IMR-90 (cell line): ENCODE results near the gene SPAG16. TPM values are rescaled to one million over a fixed set of nuclear protein-coding genes. Genes with fewer than 3 reads are reported as not detected.

Experiments
- ATAC-seq: fragments of 200-7000 bp; cut with Tn5 transposase; 2 replicates; pipeline ENCODE4 v1.9.1; 2020; ENCODE audit warnings: low read depth, mild to moderate bottlenecking, moderate library complexity
- BruUV-seq: library from RNA; stranded (reverse); fragments of 400-500 nt; replicated peaks from 2 replicates; lab custom pipeline; 2021; lab: Mats Ljungman, UMichigan
- CTCF ChIA-PET: fragments of 300-600 bp; formaldehyde crosslinking; extraction: SDS; loops from one replicate; lab custom pipeline; 2021; ENCODE audit warnings: antibody characterized with exemption; lab: Yijun Ruan, JAX
- POLR2A ChIA-PET: fragments of 300-600 bp; sonication (Branson Sonifier 250); formaldehyde crosslinking; loops from one replicate; lab custom pipeline; 2022; ENCODE audit warnings: antibody characterized with exemption; ENCODE audit not compliant: unreplicated experiment; lab: Charles Lee
- DNase-seq: peaks from one replicate; pipeline ENCODE4 v3.0.0; 2013
- H2AFZ ChIP-seq: replicated peaks from 2 replicates; pipeline ENCODE3; 2013; ENCODE audit warnings: low read length, mild to moderate bottlenecking; ENCODE audit not compliant: poor library complexity
- H2AK5ac ChIP-seq: 2 replicates; pipeline ENCODE4 v1.6.1; 2013; ENCODE audit warnings: low read depth, low read length, inconsistent platforms
- H2AK9ac ChIP-seq: replicated peaks from 2 replicates; pipeline ENCODE3; 2013; ENCODE audit warnings: mild to moderate bottlenecking, low read depth, low read length, moderate library complexity; ENCODE audit not compliant: poor library complexity
- H2BK120ac ChIP-seq: 2 replicates; pipeline ENCODE4 v1.6.1; 2013; ENCODE audit warnings: low read depth, low read length, inconsistent platforms
- H2BK15ac ChIP-seq: 3 replicates; pipeline ENCODE4 v1.6.1; 2013; ENCODE audit warnings: low read depth, low read length, inconsistent platforms
- H2BK20ac ChIP-seq: 2 replicates; pipeline ENCODE4 v1.6.1; 2013; ENCODE audit warnings: low read depth, mild to moderate bottlenecking, inconsistent platforms, low read length, moderate library complexity
- H2BK5ac ChIP-seq: 2 replicates; pipeline ENCODE4 v1.6.1; 2013; ENCODE audit warnings: mild to moderate bottlenecking, low read depth, low read length, inconsistent platforms; ENCODE audit not compliant: poor library complexity, severe bottlenecking
- H3K14ac ChIP-seq: replicated peaks from 2 replicates; pipeline ENCODE4 v1.6.1; 2013; ENCODE audit warnings: low read depth, low read length, inconsistent platforms
- H3K18ac ChIP-seq: 2 replicates; pipeline ENCODE4 v1.6.1; 2013; ENCODE audit warnings: low read depth, low read length, control low read depth
- H3K23ac ChIP-seq: 2 replicates; pipeline ENCODE4 v1.6.1; 2013; ENCODE audit warnings: low read depth, low read length, inconsistent platforms
- H3K27ac ChIP-seq: 2 replicates; pipeline ENCODE4 v1.5.1; 2013; ENCODE audit warnings: mild to moderate bottlenecking, control low read depth, low read length; ENCODE audit not compliant: insufficient read depth
- H3K27me3 ChIP-seq: 2 replicates; pipeline ENCODE4 v1.6.1; 2013; ENCODE audit warnings: low read length; ENCODE audit not compliant: control insufficient read depth, insufficient read depth
- H3K36me3 ChIP-seq: 2 replicates; pipeline ENCODE4 v1.6.1; 2013; ENCODE audit warnings: low read length, mixed read lengths; ENCODE audit not compliant: control insufficient read depth, insufficient read depth
- H3K4ac ChIP-seq: 2 replicates; pipeline ENCODE4 v1.6.1; 2013; ENCODE audit warnings: low read depth, low read length, inconsistent platforms
- H3K4me1 ChIP-seq: 2 replicates; pipeline ENCODE4 v1.6.1; 2013; ENCODE audit warnings: low read length, mixed read lengths; ENCODE audit not compliant: control insufficient read depth, insufficient read depth
- H3K4me2 ChIP-seq: 2 replicates; pipeline ENCODE4 v1.6.1; 2013; ENCODE audit warnings: low read depth, mild to moderate bottlenecking, control low read depth, low read length, moderate library complexity
- H3K4me3 ChIP-seq: 2 replicates; pipeline ENCODE4 v1.5.1; 2013; ENCODE audit warnings: low read depth, mild to moderate bottlenecking, control low read depth, low read length, moderate library complexity; ENCODE audit not compliant: insufficient read depth
- H3K56ac ChIP-seq: 2 replicates; pipeline ENCODE4 v1.6.1; 2013; ENCODE audit warnings: low read length, inconsistent platforms; ENCODE audit not compliant: insufficient read depth; ENCODE audit errors: extremely low read depth
- H3K79me1 ChIP-seq, 2 experiments: 2 replicates each; pipeline ENCODE4 v1.6.1; 2013; ENCODE audit warnings: low read length in 2 of 2, inconsistent platforms in 1 of 2, low read depth in 1 of 2
- H3K9ac ChIP-seq: 2 replicates; pipeline ENCODE4 v1.6.1; 2013; ENCODE audit warnings: low read depth, low read length, control low read depth
- H3K9me1 ChIP-seq: 2 replicates; pipeline ENCODE4 v1.6.1; 2013; ENCODE audit warnings: low read length, inconsistent platforms; ENCODE audit not compliant: insufficient read depth
- H3K9me3 ChIP-seq: 2 replicates; pipeline ENCODE4 v1.6.1; 2013; ENCODE audit warnings: low read length; ENCODE audit not compliant: control insufficient read depth, insufficient read depth
- H4K20me1 ChIP-seq: 2 replicates; pipeline ENCODE4 v1.6.1; 2013; ENCODE audit warnings: low read length, inconsistent platforms; ENCODE audit not compliant: insufficient read depth
- H4K5ac ChIP-seq: 2 replicates; pipeline ENCODE4 v1.6.1; 2013; ENCODE audit warnings: mild to moderate bottlenecking, low read depth, low read length, control low read depth
- H4K8ac ChIP-seq, 2 experiments: 2 replicates each; pipeline ENCODE4 v1.6.1; 2013; ENCODE audit warnings: low read depth in 2 of 2, low read length in 2 of 2, control low read depth in 1 of 2, inconsistent platforms in 1 of 2
- H4K91ac ChIP-seq: 2 replicates; pipeline ENCODE4 v1.6.1; 2013; ENCODE audit warnings: low read depth, low read length, inconsistent platforms; ENCODE audit not compliant: insufficient read depth
- BHLHE40 ChIP-seq: fragments of 150-350 bp; IDR thresholded peaks from 2 replicates; pipeline ENCODE4 v1.6.1; 2016; ENCODE audit warnings: mild to moderate bottlenecking, low read depth, low read length
- ELK1 ChIP-seq: fragments of 150-350 bp; IDR thresholded peaks from 2 replicates; pipeline ENCODE4 v1.6.1; 2016; ENCODE audit warnings: low read depth, mild to moderate bottlenecking, low read length, moderate library complexity, borderline replicate concordance
- MAFK ChIP-seq: IDR thresholded peaks from 2 replicates; pipeline ENCODE4 v1.6.1; 2012; ENCODE audit warnings: low read depth, low read length, improper control_type of control experiment
- MAZ ChIP-seq: IDR thresholded peaks from 2 replicates; pipeline ENCODE4 v1.6.1; 2012; ENCODE audit warnings: low read depth, mild to moderate bottlenecking, low read length, improper control_type of control experiment, moderate library complexity, borderline replicate concordance
- POLR2A ChIP-seq: IDR thresholded peaks from 2 replicates; pipeline ENCODE4 v1.6.1; 2012; ENCODE audit warnings: mild to moderate bottlenecking, low read depth, low read length
- RCOR1 ChIP-seq: IDR thresholded peaks from 2 replicates; pipeline ENCODE4 v1.6.1; 2012; ENCODE audit warnings: mild to moderate bottlenecking, low read length, improper control_type of control experiment; ENCODE audit not compliant: insufficient replicate concordance
- RFX5 ChIP-seq: IDR thresholded peaks from 2 replicates; pipeline ENCODE4 v1.8.0; 2012; ENCODE audit warnings: low read depth, mild to moderate bottlenecking, low read length, moderate library complexity
- WGBS, 2 experiments: methylation state at CpG; one replicate each; pipeline versions ENCODE4 v1.1.5 to v1.1.7; 2013; ENCODE audit warnings: missing lambda C conversion rate in 2 of 2; ENCODE audit not compliant: insufficient read length in 1 of 2; ENCODE audit errors: extremely low coverage in 2 of 2; 5-methylcytosine and 5-hydroxymethylcytosine counted together
- dilution Hi-C: fragments of 300-500 bp; cut with HindIII; formaldehyde crosslinking; loops from one replicate; pipeline ENCODE4 v1.14.3; 2018; ENCODE audit warnings: low sequenced_read_pairs; ENCODE audit not compliant: unreplicated experiment
- in situ Hi-C: fragments of 300-500 bp; cut with MboI; formaldehyde crosslinking; loops from 3 replicates; pipeline ENCODE4 v1.14.3; 2019; ENCODE audit warnings: low sequenced_read_pairs, inconsistent platforms, mixed read lengths
- intact Hi-C: fragments of 100-400 bp; cut with micrococcal nuclease; formaldehyde crosslinking; loops from 2 replicates; pipeline ENCODE4 v1.10.0; 2022
- polyA plus RNA-seq, 3 experiments: library from polyadenylated mRNA; depleted of rRNA; stranded (reverse); fragments of >200 nt; gene quantifications; 2 replicates each; pipeline ENCODE4 v1.2.3, GENCODE V29; 2012; ENCODE audit warnings: low replicate concordance in 1 of 3
- total RNA-seq: library from RNA; depleted of rRNA; stranded (reverse); fragments of >200 nt; gene quantifications from 2 replicates; pipeline ENCODE4 v1.2.3, GENCODE V29; 2012

The SPAG16 gene
- total and polyA plus RNA-seq, 2 of the 4 experiments (the other 2 are of a cell fraction): 7.3 to 13.5 TPM

GRCh38 chr2:213281156-213281555 lies 3.1 kb upstream of the SPAG16 start:
- Histone ChIP-seq H3K9ac (no peak overlapping the region), H4K8ac (no peak overlapping the region), H4K5ac (no peak overlapping the region), H2AK9ac (no peak overlapping the region), H2BK15ac (no peak overlapping the region), H2AK5ac (no peak overlapping the region), H3K9me3 (peaks cover 3% of the 10 kb centered on the region), H3K4ac (no peak overlapping the region), H2BK120ac (no peak overlapping the region), H3K56ac (no peak overlapping the region), H3K36me3 (no peaks in the 10 kb centered on the region), H3K27ac (no peak overlapping the region), H4K91ac (no peak overlapping the region), H3K9me1 (no peaks in the 10 kb centered on the region), H3K4me1 (no peaks in the 10 kb centered on the region), H3K4me2 (no peak overlapping the region), H2AFZ (no peak overlapping the region), H3K23ac (no peak overlapping the region), H3K27me3 (no peaks in the 10 kb centered on the region), H3K14ac (no peak overlapping the region), H3K18ac (no peak overlapping the region), H2BK20ac (no peak overlapping the region), H2BK5ac (no peak overlapping the region), H3K79me1 (peaks cover 5 to 6% of the 10 kb centered on the region in 2 experiments), H3K4me3 (no peak overlapping the region), H4K20me1 (no peaks in the 10 kb centered on the region)
- no TSS peak for BruUV-seq
- ChIA-PET CTCF (no interaction called here), POLR2A (no interaction called here)
- no CpG with 5 or more reads among the region's 1 CpG for WGBS, 2 experiments
- ATAC-seq (no peak), DNase-seq (peak; percentile 30)
- dilution Hi-C loops (no loop called here), in situ Hi-C loops (no loop called here), intact Hi-C loops (no loop called here)
- no peak for TF ChIP-seq POLR2A
- TF ChIP-seq ELK1: no peak
- TF ChIP-seq MAZ: no peak
- no peak for TF ChIP-seq RCOR1
- TF ChIP-seq BHLHE40: no peak
- TF ChIP-seq RFX5: no peak
- TF ChIP-seq MAFK: no peak
